Breast epithelium (tissue), 3 donors: ENCODE results near the gene ABCC10.

Experiments used
- CTCF ChIP-seq, 3 donors: fragments of 450-650 bp; IDR thresholded peaks; one replicate each; pipeline ENCODE4 v1.5.1; 2016 to 2017; ENCODE audit warnings: antibody characterized with exemption in 3 of 3, mild to moderate bottlenecking in 3 of 3, moderate library complexity in 3 of 3
- POLR2A ChIP-seq: fragments of 450-650 bp; IDR thresholded peaks from one replicate; pipeline ENCODE4 v1.6.1; 2016; ENCODE audit warnings: antibody characterized with exemption, mild to moderate bottlenecking, moderate library complexity
- POLR2AphosphoS5 ChIP-seq, 3 donors: sonication (generic); formaldehyde crosslinking; IDR thresholded peaks; one replicate each; pipeline ENCODE4 v1.6.1; 2017; ENCODE audit warnings: antibody characterized with exemption in 3 of 3

GRCh38 chr6:43496370-43497128 lies 69.2 kb downstream of the ABCC10 start:
- TF ChIP-seq CTCF (IDR thresholded peaks at IDR 0.05): peak; percentile 27 to 67 (median 39)
- no peak for TF ChIP-seq POLR2A
- peak in 1 of 3 donors; percentile 7 for TF ChIP-seq POLR2AphosphoS5 (IDR thresholded peaks at IDR 0.05)
